COLO829 (cell line): ENCODE data around the gene KRT12.
A peak's percentile ranks its signal among the peaks of the same experiment; 100 is the strongest.

Experiments used
- DNase-seq: peaks from one replicate; pipeline ENCODE4 v3.0.0; 2012; ENCODE audit warnings: low spot score

The KRT12 gene

GRCh38 chr17:40866838-40867237, at the start of gene KRT12:
Gene KRT12, minus strand, starts transcription at chr17:40867223. Its CDS starts 37 bp downstream, at chr17:40867186.
- no peak for DNase-seq

- no peak for DNase-seq
These were observed 49.3 kb upstream of the KRT12 start for GRCh38 chr17:40916366-40916765.

DNA sequence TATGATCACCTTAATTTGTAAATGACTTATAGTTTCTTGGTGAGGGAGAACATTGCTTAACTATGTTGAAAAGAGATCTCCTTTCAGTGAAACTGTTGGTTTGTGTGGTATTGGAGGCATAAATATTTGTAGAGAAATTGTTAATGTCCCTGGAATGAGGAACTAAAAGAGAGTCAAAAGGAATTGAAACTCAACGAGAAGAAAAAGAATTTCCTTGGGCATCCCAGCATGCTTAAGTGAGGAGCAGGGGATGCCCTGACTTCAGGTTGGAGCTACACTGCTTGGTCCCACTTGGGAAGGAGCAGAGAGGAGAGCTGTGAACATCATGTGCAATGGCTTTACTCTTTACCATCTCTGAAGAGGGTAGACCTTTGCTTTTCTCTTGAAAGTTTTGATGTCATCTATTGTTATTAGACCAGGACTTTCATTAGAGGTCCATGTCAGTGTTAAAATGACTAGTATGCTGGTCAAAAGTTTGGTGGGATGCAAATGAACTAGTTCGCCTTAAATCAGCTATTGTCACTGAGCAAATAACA, 48.8 kb upstream of the KRT12 start:
- no peak for DNase-seq

GRCh38 chr17:40915199-40915661, 48.2 kb upstream of the KRT12 start:
- no peak for DNase-seq

GRCh38 chr17:40914075-40914855, 47.2 kb upstream of the KRT12 start:
- DNase-seq, result no peak

DNA sequence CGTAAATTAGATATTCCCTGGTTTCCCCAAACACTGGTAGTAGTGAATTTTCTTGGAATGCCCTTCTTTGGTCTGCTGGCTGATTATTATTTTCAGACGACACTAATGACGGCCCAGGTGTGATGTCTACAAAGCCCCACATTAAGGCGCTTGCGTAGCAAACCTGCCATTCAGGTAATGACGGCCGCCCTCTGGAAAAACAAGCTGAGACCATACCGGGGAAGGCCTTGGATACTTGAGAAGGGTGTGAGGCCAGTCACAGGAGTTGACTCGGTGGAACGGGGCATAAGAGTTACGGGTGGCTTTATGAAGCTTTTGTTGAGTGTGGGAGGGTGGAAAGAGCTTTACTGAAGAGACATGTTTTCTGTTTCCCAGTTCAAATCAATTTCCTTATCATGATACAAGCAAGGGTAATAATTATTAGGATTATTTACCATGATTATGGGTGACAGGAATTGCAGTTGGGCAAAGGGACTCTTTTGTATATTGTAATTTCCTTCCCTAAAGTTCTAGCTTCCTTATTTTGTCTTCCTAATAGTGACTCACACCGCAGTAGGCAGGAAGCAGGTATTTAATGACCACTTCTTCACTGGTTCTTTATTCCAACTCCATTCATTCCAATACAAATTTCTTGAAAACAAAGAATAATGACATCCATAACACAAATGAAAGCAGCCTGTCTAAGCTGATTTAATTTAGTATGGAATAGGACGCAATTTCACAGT, 45.6 kb upstream of the KRT12 start:
- DNase-seq, result no peak

DNA sequence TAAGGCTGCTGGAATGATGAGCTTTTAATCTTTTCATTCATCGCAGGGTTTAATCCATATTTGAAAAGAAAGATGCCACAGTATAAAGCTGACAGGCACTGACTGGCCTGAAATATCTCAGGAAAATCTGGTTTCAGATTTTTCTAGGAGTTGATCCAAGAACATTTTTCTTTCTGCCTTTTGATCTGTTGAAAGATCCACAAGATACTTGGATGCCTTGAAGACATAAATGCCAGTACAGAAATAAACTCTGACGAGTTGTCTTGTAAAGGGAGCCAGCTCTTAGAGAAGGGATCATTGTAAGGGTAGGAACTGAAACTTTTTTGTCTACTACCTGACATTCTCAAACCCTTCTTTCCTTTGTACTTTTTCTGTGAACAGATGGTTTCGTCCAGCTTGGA, 43.4 kb upstream of the KRT12 start:
- DNase-seq, result peak; percentile 47

DNA sequence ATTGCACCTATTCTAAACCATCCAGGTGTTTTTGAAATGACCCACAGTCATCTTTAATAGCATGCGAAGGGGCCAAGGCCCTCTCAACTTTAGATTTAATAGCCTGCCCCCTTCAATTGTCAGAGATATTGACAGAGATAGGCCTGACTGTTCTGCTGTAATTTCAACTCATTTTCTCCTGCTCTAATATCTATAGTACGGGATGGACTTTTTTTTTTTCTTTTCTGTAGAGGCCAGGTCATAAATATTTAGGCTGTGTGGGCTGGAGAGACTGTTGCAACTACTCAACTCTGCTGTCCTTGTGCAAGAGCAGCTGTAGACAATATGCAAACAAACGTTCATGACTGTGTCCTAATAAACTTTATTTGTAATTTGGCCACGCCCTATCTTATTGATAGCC, 42.7 kb upstream of the KRT12 start:
- DNase-seq, result no peak

DNA sequence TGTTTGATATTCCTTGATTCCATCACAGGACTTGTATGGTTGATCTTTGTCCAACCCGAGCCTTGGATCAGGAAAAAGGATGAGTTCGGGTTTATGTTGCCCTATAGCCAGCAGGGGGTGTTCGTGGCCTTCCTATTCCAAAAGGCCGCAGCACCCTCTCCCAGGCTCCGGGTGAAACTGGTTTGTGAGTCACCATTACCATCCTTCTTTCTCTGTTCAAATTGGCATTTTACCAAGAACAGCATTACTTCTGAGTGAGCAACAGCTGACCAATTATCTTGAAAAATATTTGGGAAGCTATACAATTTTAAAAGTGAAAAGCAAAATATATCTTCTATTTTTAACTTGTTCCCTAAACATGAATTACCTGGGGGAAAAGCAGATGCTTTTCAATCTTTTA, 42.3 kb upstream of the KRT12 start:
- DNase-seq, result peak; percentile 87

DNA sequence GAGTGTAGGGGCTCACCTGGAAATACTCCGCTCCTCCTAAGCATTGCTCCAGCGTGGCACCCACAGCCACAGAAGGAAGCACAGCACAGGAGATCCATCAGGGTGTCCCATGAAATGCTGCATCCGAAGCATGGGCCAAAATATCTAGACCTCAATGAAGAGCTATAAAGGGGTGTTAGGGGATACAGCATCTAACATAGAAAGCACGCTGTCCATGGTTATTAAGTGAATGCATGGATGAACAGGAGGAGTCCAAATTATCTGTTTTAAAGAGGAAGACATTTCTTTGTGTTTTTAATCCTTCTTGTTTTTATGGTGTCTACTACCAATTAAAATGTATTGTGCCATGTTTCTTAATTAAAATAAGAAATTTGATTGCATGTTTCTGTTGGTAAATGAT, 39.6 kb upstream of the KRT12 start:
- DNase-seq, result no peak

DNA sequence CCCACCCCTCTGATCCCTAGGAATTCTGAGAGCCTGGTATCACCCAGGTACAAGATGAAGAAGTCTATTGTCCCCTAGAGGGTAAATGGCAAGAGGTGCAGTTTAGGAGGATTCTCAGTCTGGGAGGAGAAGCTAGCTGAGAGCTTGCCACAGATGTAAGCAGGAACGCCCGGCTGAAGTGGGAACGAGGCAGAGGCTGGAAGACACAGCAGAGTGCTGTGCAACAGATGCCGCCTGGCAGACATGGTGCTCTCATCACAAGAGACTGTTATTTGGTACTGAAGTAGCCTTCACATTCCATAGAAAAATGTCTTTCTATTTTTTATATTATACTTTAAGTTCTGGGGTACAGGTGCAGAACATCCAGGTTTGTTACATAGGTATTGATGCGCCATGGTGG, 38.3 kb upstream of the KRT12 start:
- no peak for DNase-seq

DNA sequence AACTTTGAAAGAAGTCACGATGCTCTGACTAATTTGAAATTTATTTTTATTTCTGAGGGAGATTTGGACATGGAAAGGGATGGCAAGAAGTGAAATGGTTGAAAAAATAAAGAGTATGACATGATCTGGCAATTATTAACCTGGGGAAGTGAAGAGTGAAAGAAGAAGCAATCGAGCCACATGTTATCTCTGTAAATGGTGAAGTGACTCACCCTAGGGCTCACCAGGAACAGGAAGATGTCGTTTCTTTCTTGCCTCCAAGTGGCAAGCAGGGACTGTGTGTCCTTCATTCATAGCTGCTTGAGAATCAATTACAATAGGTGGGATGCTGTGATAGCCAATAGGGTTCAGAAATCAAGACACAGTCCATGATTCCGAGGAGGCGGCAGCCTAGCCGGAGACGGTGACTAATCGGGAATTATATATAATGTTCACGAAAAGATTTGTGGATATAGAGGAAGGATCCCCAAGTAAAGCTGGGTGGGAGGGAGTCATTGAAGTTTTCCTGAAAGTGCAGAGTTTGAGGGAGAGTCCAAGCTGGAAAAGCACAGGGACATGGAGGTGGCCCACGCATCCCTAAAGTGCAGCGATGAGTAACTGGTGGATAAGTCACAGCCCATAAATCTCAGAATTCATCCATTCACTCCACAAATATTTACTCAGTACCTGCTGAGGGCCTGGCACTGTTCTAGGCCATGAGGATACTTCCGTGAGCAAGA, 36.3 kb upstream of the KRT12 start:
- no peak for DNase-seq

DNA sequence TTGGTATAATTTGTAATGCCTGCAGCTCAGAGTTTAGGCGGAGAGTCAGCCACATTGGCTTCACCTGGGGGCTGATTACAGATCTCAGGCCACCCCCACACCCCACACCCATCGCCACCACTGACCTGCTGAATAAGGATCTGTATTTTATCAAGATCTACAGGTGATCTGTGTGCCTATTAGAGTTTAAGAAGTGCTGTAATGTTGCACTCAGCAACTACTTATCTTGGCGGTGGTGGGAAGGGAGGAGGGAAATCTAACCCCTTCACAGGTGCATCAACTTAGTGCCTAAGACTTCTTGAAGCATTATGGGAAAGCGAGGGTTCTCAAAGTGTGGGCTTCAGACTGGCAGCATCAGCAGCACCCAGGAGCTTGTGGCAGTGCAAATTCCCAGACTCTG, 35.5 kb upstream of the KRT12 start:
- no peak for DNase-seq

DNA sequence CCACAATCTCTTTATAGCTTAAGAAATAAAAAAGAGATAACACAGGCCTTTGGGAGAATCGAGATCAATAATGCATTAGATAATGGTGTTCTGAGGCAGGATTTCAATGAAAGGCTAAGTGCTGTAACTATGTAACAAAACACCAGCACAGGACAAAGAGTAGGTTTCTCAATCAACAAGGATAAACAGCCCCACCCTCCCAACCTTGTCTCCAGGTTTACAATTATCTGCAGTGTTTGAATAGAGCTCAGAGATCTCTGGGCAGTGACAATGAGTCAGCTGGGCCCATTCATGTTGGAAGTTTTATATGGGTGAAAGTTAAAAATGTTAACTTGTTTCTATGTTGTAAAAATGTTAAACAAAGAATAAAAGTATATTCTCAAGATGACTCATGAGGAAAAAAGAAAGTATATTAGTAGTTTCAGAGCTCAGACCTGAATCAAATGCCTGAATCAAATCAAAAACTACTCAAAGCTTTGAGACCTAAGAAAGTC, 35.0 kb upstream of the KRT12 start:
- peak; percentile 68 for DNase-seq

DNA sequence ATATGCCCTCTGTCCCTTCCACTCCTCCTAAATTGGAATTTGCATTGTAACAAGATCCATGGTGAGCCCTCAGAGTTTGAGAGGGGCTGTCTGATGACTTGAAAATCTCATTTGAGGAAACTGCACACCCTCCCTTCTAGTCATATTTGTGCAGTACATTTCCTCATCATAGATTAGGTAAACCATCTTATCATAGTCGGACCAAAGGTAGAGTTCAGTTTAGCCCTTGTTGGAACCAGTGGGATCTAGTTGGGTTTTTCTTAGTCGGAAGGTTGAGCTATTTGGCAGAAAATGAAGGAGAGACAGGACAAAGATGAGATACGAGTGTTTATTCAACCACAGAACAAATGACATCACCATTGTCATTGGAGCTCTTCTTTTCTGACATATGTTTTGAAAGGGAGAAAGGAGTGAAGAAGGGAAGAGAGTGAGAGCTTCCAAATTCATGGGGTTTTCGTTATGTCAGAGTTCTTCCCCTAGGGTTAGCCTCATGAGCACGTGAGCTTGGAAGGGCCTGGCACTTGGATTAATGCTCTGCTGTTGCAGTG, 33.9 kb upstream of the KRT12 start:
- DNase-seq, result no peak

- no peak for DNase-seq
These were observed 30.0 kb upstream of the KRT12 start for GRCh38 chr17:40896916-40897455.

DNA sequence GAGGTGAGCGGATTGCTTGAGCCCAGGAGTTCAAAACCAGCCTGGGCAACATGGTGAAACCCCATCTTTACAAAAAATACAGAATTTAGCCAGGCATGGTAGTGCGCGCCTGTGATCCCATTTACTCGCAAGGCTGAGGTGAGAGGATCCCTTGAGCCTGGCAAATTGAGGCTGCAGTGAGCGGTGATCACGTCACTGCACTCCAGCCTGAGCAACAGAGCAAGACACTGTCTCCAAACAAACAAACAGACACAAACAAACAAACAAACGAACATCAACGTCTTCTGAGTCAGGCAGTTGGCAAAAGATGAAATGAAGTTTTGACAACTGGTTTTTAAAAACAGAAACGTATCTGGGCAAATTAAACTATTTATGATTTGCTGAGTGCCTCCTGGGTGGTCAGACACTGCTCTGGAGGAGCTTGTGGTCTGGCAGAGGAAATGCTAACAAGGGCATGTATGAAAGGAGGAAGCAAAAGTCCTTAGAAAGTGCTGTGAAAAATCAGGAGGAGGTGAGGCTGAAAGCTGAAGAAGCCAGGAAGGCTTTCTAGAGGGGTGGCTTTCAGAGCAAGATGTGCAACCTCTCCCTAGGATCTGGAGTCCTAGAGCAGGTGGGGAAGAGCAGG, 28.2 kb upstream of the KRT12 start:
- DNase-seq, result no peak

GRCh38 chr17:40888196-40888720, 21.2 kb upstream of the KRT12 start:
- DNase-seq, result no peak

GRCh38 chr17:40886090-40886489, 19.1 kb upstream of the KRT12 start:
- no peak for DNase-seq

DNA sequence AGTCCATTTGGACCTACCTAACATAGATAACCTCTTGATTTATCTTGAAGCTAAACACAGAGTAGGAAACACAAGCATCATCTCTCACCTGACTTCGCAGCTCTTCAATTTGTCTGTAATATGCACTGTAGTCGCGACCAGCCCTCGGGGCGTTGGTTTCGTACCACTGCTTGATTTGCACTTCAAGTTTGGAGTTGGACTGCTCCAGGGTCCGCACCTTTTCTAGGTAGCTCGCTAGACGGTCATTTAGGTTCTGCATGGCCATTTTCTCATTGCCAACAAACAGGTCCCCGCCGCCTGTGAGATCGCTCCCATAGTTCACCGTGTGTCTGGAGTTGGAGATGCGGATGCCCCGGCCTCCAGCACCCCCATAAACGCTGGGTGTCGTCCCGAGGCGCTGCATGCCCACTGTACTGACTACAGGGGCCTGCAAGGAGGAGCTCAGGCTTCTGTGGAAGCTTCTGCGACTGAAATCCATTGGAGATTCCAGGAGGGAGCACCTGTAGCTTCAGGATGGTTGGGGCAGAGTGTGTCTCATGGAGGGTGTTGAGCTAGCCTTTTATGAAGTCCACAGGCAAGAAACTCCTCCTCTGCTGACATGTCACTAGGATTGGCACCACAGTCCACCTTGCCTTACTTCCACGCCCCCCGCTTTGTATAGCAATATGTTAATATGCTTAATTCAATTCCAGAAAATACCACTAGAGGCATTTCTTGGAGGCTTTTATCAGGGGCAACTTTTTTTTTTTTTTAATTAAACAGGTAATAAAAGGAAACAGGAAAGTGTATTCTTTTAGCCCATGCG, 17.9 kb upstream of the KRT12 start, which contains the start of gene KRT20:
Gene KRT20 (minus strand): TSS at position 535 of the 805 bp plus-strand sequence. CDS start 57 bp downstream, at position 478.
- no peak for DNase-seq
